ENCODE results near the gene CCNF. TPM values are rescaled to one million over a fixed set of nuclear protein-coding genes. Genes with fewer than 3 reads are reported as not detected.
"Not testable (repeated sequence)": the region's sequence is repeated elsewhere in the genome, so short reads cannot be mapped to it uniquely, and the experiment has no call there.

CCNF gene
- total RNA-seq, 1 donor from 2014 or later: 0.86 TPM

DNA sequence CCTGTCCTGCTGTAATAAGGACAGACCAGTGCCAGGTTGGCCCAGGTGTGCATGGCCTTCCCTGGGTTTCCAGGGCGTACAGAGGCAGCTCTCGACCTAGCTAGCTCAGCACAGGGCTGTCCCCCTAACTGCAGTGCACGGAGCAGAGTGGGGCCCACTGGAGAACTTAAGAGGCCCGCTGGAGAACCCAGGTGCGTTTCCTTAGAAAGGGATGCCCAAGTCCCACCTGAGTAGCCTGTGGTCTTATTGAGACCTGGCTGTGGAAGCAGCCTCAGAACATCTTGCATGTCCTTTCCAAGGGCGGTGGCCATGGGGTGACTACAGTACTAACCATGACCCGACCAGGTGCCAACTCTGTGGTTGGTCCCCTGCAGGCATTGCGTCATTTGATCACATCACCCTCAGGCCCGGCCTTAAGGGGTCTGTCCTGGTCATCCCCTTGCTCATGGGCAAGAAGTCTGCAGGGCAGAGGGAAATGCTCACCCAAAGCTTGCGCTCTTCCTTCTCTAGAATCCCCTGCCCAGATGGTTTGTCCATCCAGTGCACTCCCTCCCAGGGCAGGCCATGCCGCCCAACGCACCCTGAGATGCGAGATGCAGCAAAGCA lies 3.3 kb upstream of the CCNF start:
- intact Hi-C loops (cut with DNase I): loop anchor here (5.0 kb wide), 1 partner anchor 71 kb away; no protein-coding TSS in a partner anchor
- DNase-seq (ENCODE audit: low spot score): no peak

DNA sequence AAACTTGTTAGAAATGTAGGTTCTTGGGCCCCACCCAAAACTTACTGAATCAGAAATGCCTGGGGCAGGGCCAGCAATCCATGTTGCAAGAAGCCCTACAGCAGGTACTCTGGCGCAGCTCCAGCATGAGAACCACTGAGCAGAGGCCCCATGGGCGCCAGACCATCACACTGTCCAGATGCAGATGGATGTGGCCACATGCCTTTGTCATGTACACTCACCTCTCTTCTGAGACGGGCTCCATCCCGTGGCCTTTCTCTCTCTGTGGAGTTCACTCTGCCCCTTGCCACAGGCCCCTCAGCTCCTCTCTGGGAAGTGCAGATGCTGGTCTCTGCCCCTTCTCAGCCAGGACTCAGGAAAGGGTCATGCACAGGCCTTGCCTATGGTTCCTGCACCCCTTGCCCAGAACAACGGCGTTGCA lies 2.3 kb upstream of the CCNF start:
- intact Hi-C loops (cut with DNase I): loop anchor here (5.0 kb wide), 1 partner anchor 70 kb away; no protein-coding TSS in a partner anchor
- DNase-seq (ENCODE audit: low spot score): no peak

DNA sequence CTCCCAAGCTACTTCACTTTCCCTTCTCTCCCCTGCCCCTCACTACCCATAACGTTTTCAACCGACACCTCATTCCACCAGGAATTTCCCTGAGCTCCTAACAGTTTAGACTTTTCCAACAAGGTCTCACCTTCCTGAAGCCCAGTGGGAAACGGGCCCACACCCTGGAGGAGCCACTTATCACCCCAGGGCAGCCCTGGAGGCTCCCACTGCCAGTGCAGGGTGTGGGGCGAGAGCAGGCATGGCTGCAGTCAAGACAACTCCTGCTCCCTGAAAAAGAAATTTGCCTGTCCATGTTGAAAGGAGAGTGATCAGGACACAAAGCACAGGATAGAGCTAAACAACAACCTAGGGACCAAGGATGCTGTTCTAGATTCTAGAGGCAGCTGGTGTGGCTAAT lies 1.7 kb upstream of the CCNF start:
- intact Hi-C loops (cut with DNase I): loop anchor here (5.0 kb wide), 1 partner anchor 70 kb away; no protein-coding TSS in a partner anchor
- no peak for DNase-seq (ENCODE audit: low spot score)

DNA sequence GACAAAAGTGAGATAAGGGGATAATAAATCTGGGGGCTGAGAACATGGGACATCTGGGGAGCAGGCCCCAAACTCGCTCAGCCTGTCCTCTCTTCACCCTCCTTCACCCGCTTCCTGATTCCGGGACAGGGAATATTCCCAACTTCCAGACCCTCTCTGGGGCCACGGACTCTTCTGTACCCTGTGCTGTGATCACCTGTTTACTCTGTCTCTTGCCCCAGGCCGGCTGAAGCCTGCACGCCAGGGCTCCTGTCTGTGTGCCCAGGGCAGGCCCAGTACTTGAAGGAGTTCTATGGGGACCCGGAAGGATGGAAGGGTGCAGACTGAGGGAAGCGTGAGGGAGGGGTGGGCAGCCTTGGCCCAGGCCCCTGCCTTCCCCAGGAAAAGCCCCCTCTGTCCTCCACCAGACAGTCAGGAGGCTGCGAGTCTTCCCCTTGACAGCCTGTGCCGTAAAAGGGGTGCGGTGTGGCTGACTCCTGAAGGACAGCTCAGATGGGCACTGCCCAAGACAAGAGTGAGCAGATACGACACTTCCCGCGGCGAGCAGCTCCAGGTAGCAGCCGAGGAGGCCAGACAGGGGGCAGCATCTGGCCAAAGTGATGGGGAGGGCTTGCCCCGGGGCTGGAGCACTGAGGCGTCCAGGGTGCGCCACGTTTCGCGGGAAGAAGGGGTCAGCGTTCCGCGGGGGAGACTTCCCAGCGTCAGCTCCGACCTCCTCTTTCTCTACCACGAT lies 1.0 kb upstream of the CCNF start:
- no peak for DNase-seq (ENCODE audit: low spot score)
- intact Hi-C loops (cut with DNase I): loop anchor here (2.0 to 5.0 kb wide), 2 partner anchors 69 to 87 kb away; partner anchors contain the start of gene ABCA3

DNA sequence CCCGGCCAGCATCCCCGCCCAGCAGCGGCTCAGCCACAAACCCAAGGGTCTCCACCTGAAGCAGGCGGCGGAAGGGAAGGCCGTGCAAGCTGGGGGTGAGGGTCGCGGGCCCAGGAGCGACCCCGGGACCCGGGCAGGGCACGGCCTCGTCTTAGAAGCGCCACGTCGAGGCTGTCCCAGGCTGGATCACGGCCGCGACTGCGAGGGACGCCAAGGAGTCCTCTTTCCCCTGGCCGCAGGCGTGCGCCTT lies 538 bp upstream of the CCNF start:
- intact Hi-C loops (cut with DNase I): loop anchor here (2.0 to 5.0 kb wide), 2 partner anchors 69 to 88 kb away; partner anchors contain the start of gene ABCA3
- DNase-seq (ENCODE audit: low spot score): no peak

DNA sequence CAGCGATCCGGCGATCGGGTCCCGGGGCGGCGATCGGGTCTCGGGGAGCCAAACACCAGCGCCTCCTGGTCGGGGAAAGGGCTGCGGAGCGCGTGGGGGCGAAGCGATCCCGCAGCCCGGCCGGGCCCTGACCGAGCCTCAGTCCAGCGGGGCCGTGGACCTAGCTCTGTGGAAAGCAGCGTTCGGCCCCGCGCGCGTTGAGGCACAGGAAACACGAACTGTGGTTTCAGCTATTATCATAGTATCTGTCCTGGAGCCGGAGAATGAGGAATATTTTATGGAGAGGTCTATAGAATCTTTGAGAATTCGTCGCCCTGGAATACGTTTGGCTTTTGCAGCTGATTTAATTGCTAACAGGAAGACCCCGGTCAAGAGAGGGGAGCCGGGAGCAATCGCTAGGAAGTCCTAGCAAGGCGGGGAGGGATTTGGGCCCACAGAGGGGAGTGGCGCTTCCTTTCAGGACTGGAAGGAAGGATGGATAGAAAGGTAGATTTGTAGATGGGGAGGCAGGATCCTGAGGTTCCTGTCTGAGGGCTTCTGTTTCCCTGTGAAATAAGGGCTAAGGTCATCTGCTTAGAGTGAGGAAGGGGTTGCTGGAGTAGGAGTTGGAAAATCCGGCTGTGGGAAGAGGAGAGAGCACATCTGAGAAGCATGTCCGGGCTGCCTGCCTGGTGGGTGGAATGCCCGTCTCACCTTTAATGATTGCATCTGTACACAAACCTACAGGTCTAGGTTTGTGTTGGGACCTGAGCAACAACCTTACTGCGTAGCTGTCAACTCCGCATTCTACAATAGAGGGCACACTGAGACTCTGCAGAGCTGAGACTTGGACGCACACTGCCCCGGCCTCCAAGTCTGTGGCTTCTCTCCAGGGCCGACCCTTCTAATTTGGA lies 770 bp downstream of the CCNF start:
- intact Hi-C loops (cut with DNase I): loop anchor here (2.0 to 5.0 kb wide), 2 partner anchors 67 to 89 kb away; partner anchors contain the start of gene ABCA3
- DNase-seq (ENCODE audit: low spot score): no peak

DNA sequence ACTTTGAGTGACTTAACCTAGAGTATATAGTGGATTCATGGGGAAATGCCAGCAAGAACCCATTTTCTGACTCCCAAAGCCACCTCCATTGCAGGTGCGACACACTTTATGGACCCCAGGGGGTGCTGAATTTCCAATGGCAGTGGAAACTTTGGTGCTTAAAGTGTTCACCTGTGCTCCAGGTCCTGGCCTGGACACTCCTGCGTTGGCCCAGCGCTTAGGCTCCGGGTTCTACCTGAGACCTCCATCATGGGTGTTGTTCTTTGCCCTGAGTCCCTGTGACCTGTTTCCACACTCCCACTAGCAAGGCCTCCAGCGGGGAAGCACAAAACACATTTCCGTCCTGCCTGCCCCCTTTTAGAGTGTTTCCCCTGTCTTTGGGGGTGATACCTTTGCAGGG lies 3.0 kb downstream of the CCNF start:
- DNase-seq (ENCODE audit: low spot score): no peak
- intact Hi-C loops (cut with DNase I): no loop called here

DNA sequence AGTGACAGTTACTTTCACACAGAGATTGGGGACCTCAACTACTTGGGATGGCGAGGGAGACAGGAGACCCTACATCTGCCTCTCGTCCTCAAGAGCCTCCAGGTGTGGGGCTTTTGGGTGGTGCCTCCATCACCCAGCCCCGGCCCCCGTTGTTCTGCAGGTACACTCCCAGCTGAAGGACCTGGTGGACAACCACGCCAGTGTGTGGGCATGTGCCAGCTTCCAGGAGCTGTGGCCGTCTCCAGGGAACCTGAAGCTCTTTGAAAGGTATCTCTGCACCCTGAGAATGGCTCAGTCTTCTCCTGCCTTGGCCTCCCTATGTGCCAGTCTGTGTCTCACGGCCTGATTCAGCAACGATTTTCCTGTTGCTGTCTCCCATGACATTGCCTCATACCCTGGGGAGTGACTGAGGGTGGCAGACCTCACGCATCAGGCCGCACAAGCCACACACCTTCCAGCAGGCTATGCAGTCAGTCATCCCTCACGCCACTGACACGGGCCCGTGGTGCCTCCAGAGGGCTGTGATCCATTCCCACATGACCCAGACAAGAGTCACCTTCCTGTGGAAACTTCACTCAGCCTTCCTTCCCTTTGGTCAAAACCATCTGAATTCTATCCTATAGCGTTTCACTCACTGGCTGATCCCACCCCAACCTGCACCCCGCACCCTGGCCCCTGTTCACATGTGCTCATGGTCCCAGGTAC lies 3.7 kb downstream of the CCNF start:
- intact Hi-C loops (cut with DNase I): no loop called here
- DNase-seq (ENCODE audit: low spot score): no peak

DNA sequence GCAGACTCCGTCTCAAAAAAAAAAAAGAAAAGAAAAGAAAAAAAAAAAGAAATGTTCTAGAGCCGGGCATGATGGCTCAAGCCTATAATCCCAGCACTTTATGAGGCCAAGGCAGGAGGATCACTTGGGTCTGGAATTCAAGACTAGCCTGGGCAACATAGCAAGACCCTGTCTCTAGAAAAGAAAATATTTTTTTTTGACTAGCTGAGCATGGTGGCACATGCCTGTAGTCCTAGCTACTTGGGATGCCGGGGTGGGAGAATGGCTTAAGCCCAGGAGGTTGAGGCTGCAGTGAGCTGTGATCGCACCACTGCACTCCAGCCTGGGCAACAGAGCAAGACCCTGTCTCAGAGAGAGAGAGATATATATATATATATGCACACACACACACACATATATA lies 6.0 kb downstream of the CCNF start:
- DNase-seq (ENCODE audit: low spot score); intact Hi-C loops (cut with DNase I): not testable (repeated sequence)

DNA sequence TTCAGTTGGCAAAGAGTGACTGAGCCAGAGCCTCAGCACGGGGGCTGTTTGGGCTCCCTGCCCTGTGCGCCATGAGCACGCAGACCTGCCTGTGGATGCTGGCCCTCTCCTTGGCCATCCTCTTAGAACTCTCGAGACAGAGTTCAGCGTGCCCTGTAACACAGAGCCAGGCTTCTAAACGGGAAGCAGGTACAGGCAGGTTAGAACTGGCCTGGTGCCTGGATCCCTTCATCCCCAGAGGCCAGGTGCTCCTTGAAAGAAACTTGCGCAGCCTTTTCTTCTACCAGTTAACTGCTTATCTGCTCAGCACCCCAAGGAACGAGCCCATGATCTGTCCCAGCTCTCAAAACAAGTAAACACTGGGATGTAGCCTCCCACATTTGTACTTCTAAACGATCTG lies 6.9 kb downstream of the CCNF start:
- no peak for DNase-seq (ENCODE audit: low spot score)
- intact Hi-C loops (cut with DNase I): no loop called here

DNA sequence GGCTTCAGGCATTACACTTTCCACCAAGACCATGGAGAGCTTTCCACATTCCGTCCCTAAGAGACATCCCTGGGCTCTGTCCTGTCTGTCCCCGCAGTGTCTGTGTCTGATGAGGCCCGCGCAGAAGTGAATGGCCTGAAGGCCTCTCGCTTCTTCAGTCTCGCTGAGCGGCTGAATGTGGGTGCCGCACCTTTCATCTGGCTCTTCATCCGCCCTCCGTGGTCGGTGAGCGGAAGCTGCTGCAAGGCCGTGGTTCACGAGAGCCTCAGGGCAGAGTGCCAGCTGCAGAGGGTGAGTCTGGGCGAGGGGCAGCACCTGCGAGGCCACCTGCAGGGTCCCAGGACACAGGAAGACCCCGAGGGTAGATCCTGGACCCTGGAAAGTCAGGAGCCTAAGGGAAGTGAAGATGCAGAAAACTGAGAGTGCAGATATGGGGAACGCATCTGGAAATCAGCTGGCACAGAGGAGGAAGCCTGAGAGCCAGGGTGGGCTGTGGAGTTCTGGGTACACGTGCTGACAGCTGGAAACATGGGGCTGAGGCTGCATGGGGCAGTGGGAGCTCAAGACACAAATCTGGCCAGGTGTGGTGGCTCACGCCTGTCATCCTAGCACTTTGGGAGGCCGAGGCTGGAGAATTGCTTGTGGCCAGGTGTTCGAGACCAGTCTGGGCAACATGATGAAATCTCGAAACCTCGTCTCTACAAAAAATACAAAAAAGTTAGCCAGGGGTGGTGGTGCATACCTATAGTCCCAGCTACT lies 8.0 kb downstream of the CCNF start:
- no peak for DNase-seq (ENCODE audit: low spot score)
- intact Hi-C loops (cut with DNase I): no loop called here

DNA sequence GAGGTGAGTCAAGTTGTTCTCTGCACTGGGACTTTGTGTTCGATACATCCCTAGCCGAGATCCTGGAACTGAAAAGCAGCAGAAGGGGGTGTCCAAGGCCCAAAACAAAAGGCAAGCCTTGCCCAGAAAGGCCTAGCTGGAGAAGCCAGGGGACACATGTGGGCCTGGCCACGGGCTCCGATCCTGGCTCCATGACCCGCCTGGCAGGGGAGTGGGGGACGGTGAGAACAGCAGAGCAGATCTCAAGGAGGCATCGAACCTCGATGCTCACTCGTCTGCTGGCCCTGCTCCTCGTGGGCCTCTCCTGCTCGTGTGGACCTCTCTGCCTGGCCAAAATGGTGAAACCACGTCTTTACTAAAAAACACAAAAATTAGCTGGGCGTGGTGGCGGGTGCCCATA lies 8.9 kb downstream of the CCNF start:
- no peak for DNase-seq (ENCODE audit: low spot score)
- intact Hi-C loops (cut with DNase I): no loop called here

DNA sequence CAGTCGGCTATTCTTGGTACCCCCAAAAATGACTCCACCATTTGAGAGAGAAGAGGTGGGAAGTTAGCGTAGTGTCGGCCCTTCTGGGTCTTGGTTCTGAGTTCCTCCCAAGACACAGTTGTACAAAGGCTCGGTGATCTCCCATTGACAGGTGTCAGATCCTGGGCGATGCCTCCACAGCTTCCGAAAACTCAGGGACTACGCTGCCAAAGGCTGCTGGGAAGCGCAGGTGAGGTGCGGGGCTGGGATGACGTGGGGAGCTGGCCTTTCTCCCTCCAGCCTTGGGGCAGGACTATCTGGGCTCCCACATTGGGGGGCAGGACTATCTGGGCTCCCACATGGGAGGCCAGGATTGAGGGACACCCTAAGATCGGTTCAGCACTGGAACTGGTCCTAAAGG lies 10.4 kb downstream of the CCNF start:
- no peak for DNase-seq (ENCODE audit: low spot score)
- intact Hi-C loops (cut with DNase I): no loop called here

DNA sequence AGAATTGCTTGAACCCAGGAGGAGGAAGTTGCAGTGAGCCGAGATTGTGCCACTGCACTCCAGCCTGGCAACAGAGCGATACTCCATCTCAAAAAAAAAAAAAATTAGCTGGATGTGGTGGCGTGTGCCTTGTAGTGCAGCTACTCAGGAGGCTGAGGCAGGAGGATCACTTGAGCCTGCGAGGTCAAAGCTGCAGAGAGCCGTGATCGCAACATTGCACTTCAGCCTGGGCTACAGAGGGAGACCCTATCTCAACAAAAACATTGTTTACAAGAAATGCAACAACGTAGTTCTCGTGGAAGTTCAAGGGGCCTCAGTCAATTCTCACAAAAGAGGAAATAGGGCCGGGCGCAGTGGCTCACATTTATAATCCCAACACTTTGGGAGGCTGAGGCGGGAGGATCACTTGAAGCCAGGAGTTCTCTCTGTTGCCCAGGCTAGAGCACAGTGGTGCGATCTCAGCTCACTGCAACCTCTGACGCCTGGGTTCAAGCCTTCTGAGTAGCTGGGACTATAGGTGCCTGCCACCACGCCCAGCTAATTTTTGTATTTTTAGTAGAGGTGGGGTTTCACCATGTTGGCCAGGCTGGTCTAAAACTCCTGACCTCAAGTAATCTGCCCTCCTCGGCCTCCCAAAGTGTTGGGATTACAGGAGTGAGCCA lies 12.0 kb downstream of the CCNF start:
- DNase-seq (ENCODE audit: low spot score); intact Hi-C loops (cut with DNase I): not testable (repeated sequence)

DNA sequence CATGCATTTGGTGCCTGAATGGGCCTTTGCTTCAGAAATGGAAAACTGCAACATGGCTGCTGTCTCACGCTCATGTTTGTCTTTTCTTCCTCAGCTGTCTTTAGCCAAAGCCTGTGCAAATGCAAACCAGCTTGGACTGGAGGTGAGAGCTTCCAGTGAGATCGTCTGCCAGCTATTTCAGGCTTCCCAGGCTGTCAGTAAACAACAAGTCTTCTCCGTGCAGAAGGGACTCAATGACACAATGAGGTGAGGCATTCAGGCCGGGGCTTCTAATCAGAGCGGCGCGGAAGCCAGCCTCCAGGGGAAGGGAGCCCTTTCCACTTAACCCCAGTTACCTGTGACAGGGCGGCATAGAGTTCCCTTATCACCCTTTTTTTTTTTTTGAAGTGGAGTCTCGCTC lies 14.3 kb downstream of the CCNF start:
- no peak for DNase-seq (ENCODE audit: low spot score)
- intact Hi-C loops (cut with DNase I): no loop called here

DNA sequence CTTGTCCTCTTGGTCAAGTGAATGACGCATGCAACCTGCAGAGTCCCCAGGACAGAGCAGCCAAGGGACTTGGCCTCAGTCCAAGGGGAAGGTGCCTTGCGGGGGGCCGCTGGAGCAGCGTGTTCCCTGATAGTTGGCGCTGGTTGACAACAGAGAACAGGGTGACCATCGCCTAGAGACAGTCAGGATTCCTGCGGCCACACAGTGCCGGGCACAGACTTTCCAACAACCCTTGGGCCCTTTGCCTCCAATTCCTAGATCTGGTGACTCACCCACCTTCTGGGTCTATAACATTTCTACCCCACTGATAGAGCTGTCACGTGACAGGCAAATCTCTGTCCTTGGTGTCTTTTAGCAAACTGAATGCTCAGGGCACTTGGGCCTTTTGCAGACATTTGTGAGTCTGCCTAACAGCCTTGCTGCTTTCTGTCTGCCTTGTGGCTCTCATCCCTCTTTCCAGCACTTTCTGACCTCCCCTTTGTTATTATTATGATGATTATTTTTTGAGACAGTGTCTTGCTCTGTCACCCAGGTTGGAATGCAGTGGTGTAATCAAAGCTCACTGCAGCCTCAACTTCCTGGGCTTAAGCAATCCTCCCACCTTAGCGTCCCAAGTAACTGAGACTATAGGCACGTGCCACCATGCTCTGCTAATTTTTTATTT lies 18.8 kb downstream of the CCNF start:
- intact Hi-C loops (cut with DNase I): no loop called here
- DNase-seq (ENCODE audit: low spot score): no peak

DNA sequence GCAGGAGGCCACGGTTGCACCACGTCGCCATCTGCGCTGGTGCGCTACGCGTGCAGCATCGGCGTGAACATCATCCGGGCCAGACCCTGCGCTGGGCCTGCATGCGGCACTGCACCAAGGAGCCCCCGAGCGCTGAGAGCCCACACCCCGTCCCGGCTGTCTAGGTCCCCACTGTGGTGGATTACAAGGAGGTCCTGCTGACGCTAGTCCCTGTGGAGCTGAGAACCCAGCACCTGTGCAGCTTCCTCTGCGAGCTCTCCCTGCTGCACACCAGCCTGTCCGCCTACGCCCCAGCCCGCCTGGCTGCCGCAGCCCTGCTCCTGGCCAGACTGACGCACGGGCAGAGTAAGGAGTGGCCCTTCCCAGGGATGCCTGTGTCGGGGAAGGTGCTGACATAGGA lies 19.9 kb downstream of the CCNF start:
- no peak for DNase-seq (ENCODE audit: low spot score)

DNA sequence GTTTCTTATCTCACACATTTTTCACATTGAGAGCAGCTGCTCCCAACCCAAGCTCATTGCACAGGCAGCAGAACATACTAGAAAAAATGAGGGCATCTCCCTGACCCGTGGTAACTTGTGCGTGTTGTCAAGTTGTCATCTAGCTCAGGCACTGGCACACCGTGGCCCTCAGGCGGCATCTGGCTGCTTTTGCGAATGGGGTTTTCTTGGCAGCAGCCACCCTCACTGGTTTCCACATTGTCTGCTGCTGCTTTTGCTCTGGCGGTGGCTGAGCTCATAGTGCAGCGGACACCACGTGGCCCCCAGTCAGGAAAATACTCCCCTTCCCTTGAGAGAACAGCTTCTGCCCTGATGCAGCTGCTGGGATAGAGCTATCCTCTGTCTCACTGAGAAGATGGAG lies 21.3 kb downstream of the CCNF start:
- intact Hi-C loops (cut with DNase I): no loop called here

More for the DNA sequence above, 19.9 kb downstream of the CCNF start:
- intact Hi-C loops (cut with DNase I): no loop called here

More for the DNA sequence above, 21.3 kb downstream of the CCNF start:
- DNase-seq (ENCODE audit: low spot score): no peak
